ENCODE data around the gene ADAMTS3. TPM values are rescaled to one million over a fixed set of nuclear protein-coding genes. Genes with fewer than 3 reads are reported as not detected.

Gene ADAMTS3
- total RNA-seq, 2 donors from 2014 or later, result 2.3 to 5.4 TPM

- DNase-seq (ENCODE audit: low spot score) (no peak), ATAC-seq (ENCODE audit: insufficient number of reproducible peaks, low FRiP score, low read depth) (no peak)
- TF ChIP-seq CTCF (IDR thresholded peaks at IDR 0.05), result no peak
- Histone ChIP-seq H3K27ac (no peak overlapping the region), H3K27me3 (replicated peaks; ENCODE audit: insufficient read depth) (no peaks in the 10 kb centered on the region), H3K9me3 (no peaks in the 10 kb centered on the region), H3K4me1 (ENCODE audit: control insufficient read depth in 1 of 2, low read depth in 2 of 2) (no peaks in the 10 kb centered on the region), H3K4me3 (no peak overlapping the region), H3K36me3 (no peaks in the 10 kb centered on the region)
Measured at GRCh38 chr4:72473434-72473900, 95.6 kb downstream of the ADAMTS3 start.

GRCh38 chr4:72471816-72472215 lies 97.2 kb downstream of the ADAMTS3 start:
- no peak for TF ChIP-seq CTCF (IDR thresholded peaks at IDR 0.05)
- no peak for DNase-seq (ENCODE audit: low spot score)

GRCh38 chr4:72468904-72469502 lies 100.0 kb downstream of the ADAMTS3 start:
- peak; percentile 57 for TF ChIP-seq CTCF (IDR thresholded peaks at IDR 0.05)
- ATAC-seq (ENCODE audit: insufficient number of reproducible peaks, low FRiP score, low read depth) (no peak), DNase-seq (ENCODE audit: low spot score) (no peak)
- Histone ChIP-seq H3K27me3 (replicated peaks; ENCODE audit: insufficient read depth) (no peaks in the 10 kb centered on the region), H3K4me3 (no peak overlapping the region), H3K27ac (no peak overlapping the region), H3K36me3 (no peaks in the 10 kb centered on the region), H3K9me3 (no peaks in the 10 kb centered on the region), H3K4me1 (ENCODE audit: control insufficient read depth in 1 of 2, low read depth in 2 of 2) (no peaks in the 10 kb centered on the region)

More at GRCh38 chr4:72471816-72472215, 97.2 kb downstream of the ADAMTS3 start:
- no peak overlapping the region for H3K4me3 ChIP-seq
- H3K9me3 ChIP-seq, result no peaks in the 10 kb centered on the region
- no peak for ATAC-seq (ENCODE audit: insufficient number of reproducible peaks, low FRiP score, low read depth)
- no peaks in the 10 kb centered on the region for H3K27me3 ChIP-seq (replicated peaks; ENCODE audit: insufficient read depth)
- no peaks in the 10 kb centered on the region for H3K4me1 ChIP-seq (ENCODE audit: control insufficient read depth in 1 of 2, low read depth in 2 of 2)
- no peak overlapping the region for H3K27ac ChIP-seq
- no peaks in the 10 kb centered on the region for H3K36me3 ChIP-seq

- Histone ChIP-seq H3K27me3 (replicated peaks; ENCODE audit: insufficient read depth) (no peaks in the 10 kb centered on the region), H3K4me1 (ENCODE audit: control insufficient read depth in 1 of 2, low read depth in 2 of 2) (peaks cover 0 to 9% of the 10 kb centered on the region in 2 donors), H3K36me3 (no peaks in the 10 kb centered on the region), H3K4me3 (no peak overlapping the region), H3K9me3 (no peaks in the 10 kb centered on the region), H3K27ac (no peak overlapping the region)
- no peak for TF ChIP-seq CTCF (IDR thresholded peaks at IDR 0.05)
- ATAC-seq (ENCODE audit: insufficient number of reproducible peaks, low FRiP score, low read depth) (no peak), DNase-seq (ENCODE audit: low spot score) (no peak)
Measured at GRCh38 chr4:72467633-72468032, 101.4 kb downstream of the ADAMTS3 start.

- no peak for ATAC-seq (ENCODE audit: insufficient number of reproducible peaks, low FRiP score, low read depth)
- no peak for TF ChIP-seq CTCF (IDR thresholded peaks at IDR 0.05)
- Histone ChIP-seq H3K36me3 (no peaks in the 10 kb centered on the region), H3K4me3 (no peak overlapping the region), H3K27ac (no peak overlapping the region), H3K4me1 (ENCODE audit: control insufficient read depth in 1 of 2, low read depth in 2 of 2) (peaks cover 0 to 9% of the 10 kb centered on the region in 2 donors), H3K27me3 (replicated peaks; ENCODE audit: insufficient read depth) (no peaks in the 10 kb centered on the region), H3K9me3 (no peaks in the 10 kb centered on the region)
- DNase-seq (ENCODE audit: low spot score), result no peak
Measured at GRCh38 chr4:72463724-72464123, 105.3 kb downstream of the ADAMTS3 start.

All from thoracic aorta (tissue), 2 donors.